K562 (cell line): ENCODE results near the gene COA5. TPM values are rescaled to one million over a fixed set of nuclear protein-coding genes. Genes with fewer than 3 reads are reported as not detected.

Experiments used
- ATAC-seq: fragments of 200-7000 bp; cut with Tn5 transposase; 3 replicates; pipeline ENCODE4 v1.9.1; 2020; ENCODE audit warnings: moderate library complexity
- BruUV-seq: library from RNA; stranded (reverse); fragments of 400-500 nt; replicated peaks from 2 replicates; lab custom pipeline; 2021; lab: Mats Ljungman, UMichigan
- CTCF ChIA-PET: fragments of 300-600 bp; formaldehyde crosslinking; extraction: SDS; loops from one replicate; lab custom pipeline; 2021; ENCODE audit warnings: low intra/inter-chr PET ratio; lab: Yijun Ruan, JAX
- POLR2A ChIA-PET: fragments of 300-600, 350-650 bp; sonication (Branson Sonifier 250); formaldehyde crosslinking; extraction: SDS; loops from one replicate; lab custom pipeline; 2021; ENCODE audit warnings: antibody characterized with exemption, inconsistent platforms; lab: Yijun Ruan, JAX
- DNase-seq, 4 experiments: peaks; one replicate each; pipeline versions ENCODE4 v3.0.0 to v3.0.0-alpha.2; 2011 to 2018; ENCODE audit warnings: low spot score in 3 of 4, mixed read lengths in 3 of 4; ENCODE audit errors: extremely low read depth in 1 of 4
- FAIRE-seq: peaks from 2 replicates; lab custom pipeline; 2011; peaks lifted over from hg19 to GRCh38; lab: Jason Lieb, UNC
- H2AFZ ChIP-seq: 2 replicates; pipeline ENCODE4 v1.6.0; 2011; ENCODE audit warnings: low read depth, low read length, control low read depth, inconsistent platforms
- H3K27ac ChIP-seq: fragments of 200-600 bp; 3 replicates; pipeline ENCODE4 v1.8.0; 2011; ENCODE audit warnings: low read depth, mild to moderate bottlenecking, control low read depth, inconsistent platforms, low read length, moderate library complexity, mixed read lengths; ENCODE audit errors: extremely low read depth
- H3K27me3 ChIP-seq, 2 experiments: fragments of 300-600 bp in 1 of 2; 2 replicates in 1 of 2; 3 replicates in 1 of 2; pipeline versions ENCODE4 v1.6.0 to v1.8.0; 2011; ENCODE audit warnings: inconsistent platforms in 2 of 2, low read length in 2 of 2, mild to moderate bottlenecking in 1 of 2, mixed read lengths in 1 of 2, moderate library complexity in 1 of 2; ENCODE audit not compliant: control insufficient read depth in 2 of 2, insufficient read depth in 2 of 2
- H3K36me3 ChIP-seq: fragments of 300-600 bp; 3 replicates; pipeline ENCODE4 v1.8.0; 2011; ENCODE audit warnings: mild to moderate bottlenecking, low read length, inconsistent platforms; ENCODE audit not compliant: control insufficient read depth, insufficient read depth
- H3K4me1 ChIP-seq, 2 experiments: fragments of 200-600 bp in 1 of 2; replicated peaks in 1 of 2; 2 replicates in 1 of 2; 3 replicates in 1 of 2; pipeline versions ENCODE4 v1.5.1 to v1.8.0; 2011; ENCODE audit warnings: inconsistent platforms in 2 of 2, low read length in 2 of 2, mild to moderate bottlenecking in 1 of 2, mixed read lengths in 1 of 2, moderate library complexity in 1 of 2; ENCODE audit not compliant: control insufficient read depth in 2 of 2, insufficient read depth in 2 of 2
- H3K4me2 ChIP-seq: 2 replicates; pipeline ENCODE4 v1.6.1; 2011; ENCODE audit warnings: low read length, control low read depth, inconsistent platforms, mixed read lengths; ENCODE audit not compliant: insufficient read depth
- H3K4me3 ChIP-seq: fragments of 200-600 bp; sonication (generic), shearing (Covaris generic); 2 replicates; pipeline ENCODE4 v1.5.1; 2016; ENCODE audit warnings: control low read depth, inconsistent platforms
- H3K79me2 ChIP-seq: fragments of 200-600 bp; 3 replicates; pipeline ENCODE4 v1.8.0; 2011; ENCODE audit warnings: low read length, inconsistent platforms; ENCODE audit not compliant: control insufficient read depth, insufficient read depth
- H3K9ac ChIP-seq, 2 experiments: 2 replicates each; pipeline versions ENCODE4 v1.6.0 to v1.6.1; 2011; ENCODE audit warnings: low read depth in 2 of 2, low read length in 2 of 2, control low read depth in 1 of 2, inconsistent platforms in 1 of 2, mild to moderate bottlenecking in 1 of 2, mixed read lengths in 1 of 2; ENCODE audit not compliant: insufficient read depth in 1 of 2
- H3K9me1 ChIP-seq: one replicate; pipeline ENCODE4 v1.6.0; 2011; ENCODE audit warnings: inconsistent platforms, mild to moderate bottlenecking, low read length, moderate library complexity; ENCODE audit not compliant: control insufficient read depth, insufficient read depth
- H3K9me3 ChIP-seq: replicated peaks from 2 replicates; pipeline ENCODE4 v1.5.1; 2011; ENCODE audit warnings: low read depth, low read length, inconsistent platforms; ENCODE audit not compliant: control insufficient read depth, insufficient read depth
- H4K20me1 ChIP-seq: replicated peaks from 2 replicates; pipeline ENCODE4 v1.6.1; 2011; ENCODE audit warnings: low read length, inconsistent platforms, mixed read lengths; ENCODE audit not compliant: control insufficient read depth, insufficient read depth
- BMI1 ChIP-seq: fragments of 150-350 bp; IDR thresholded peaks from 2 replicates; pipeline ENCODE4 v1.6.1; 2014; ENCODE audit warnings: low read length
- SMARCB1 ChIP-seq: IDR thresholded peaks from 2 replicates; pipeline ENCODE4 v1.6.1; 2011; ENCODE audit warnings: improper control_type of control experiment, low read depth; ENCODE audit not compliant: insufficient read length
- SRF ChIP-seq, 2 experiments: fragments of 250-450, 450-650 bp in 1 of 2; sonication (Bioruptor Pico) in 1 of 2; sonication (generic) in 1 of 2; formaldehyde crosslinking; IDR thresholded peaks; 2 replicates each; pipeline versions ENCODE4 v1.5.0 to v1.5.1; 2020 to 2022; ENCODE audit warnings: mild to moderate bottlenecking in 1 of 2, missing genetic modification reagents in 1 of 2
- TBP ChIP-seq: optimal IDR thresholded peaks from 2 replicates; pipeline ENCODE3; 2011; ENCODE audit warnings: low read depth, low read length, improper control_type of control experiment
- WGBS: fragments of 100-300 bp; shearing (Covaris generic); methylation state at CpG from one replicate; pipeline ENCODE4 v1.1.6; 2016; ENCODE audit warnings: low coverage, mixed read lengths; ENCODE audit not compliant: insufficient coverage; ENCODE audit errors: missing lambda C conversion rate; 5-methylcytosine and 5-hydroxymethylcytosine counted together
- in situ Hi-C: fragments of 300-500 bp; cut with MboI; formaldehyde crosslinking; loops from 4 replicates; pipeline ENCODE4 v1.15.0; 2018; ENCODE audit warnings: inconsistent platforms, mixed read lengths
- intact Hi-C: fragments of 100-400 bp; cut with micrococcal nuclease; formaldehyde crosslinking; loops from 2 replicates; pipeline ENCODE4 v1.14.2; 2022
- polyA plus RNA-seq, 8 experiments: library from polyadenylated mRNA; depleted of rRNA in 4 of 8; stranded (reverse) in 5 of 8; unstranded in 3 of 8; fragments of >200 nt; fragmentation: Nextera tagmentation in 2 of 8; fragmentation: Illumina TruSeq in 1 of 8; extraction: Ambion mirVana in 2 of 8; extraction: Trizol in 1 of 8; gene quantifications; 2 replicates each; pipeline versions ENCODE4 v1.2.1 to v1.2.3, GENCODE V29; 2011 to 2014; ENCODE audit warnings: inconsistent platforms in 1 of 8, missing spikeins in 1 of 8
- total RNA-seq, 7 experiments: library from RNA; depleted of rRNA in 6 of 7; stranded (reverse); fragments of >200 nt in 6 of 7; fragmentation: Illumina TruSeq in 2 of 7; extraction: Trizol in 2 of 7; gene quantifications; 2 replicates each; pipeline versions ENCODE4 v1.2.1 to v1.2.3, GENCODE V29; 2011 to 2021; ENCODE audit warnings: low replicate concordance in 1 of 7
- TF ChIP-seq, protein P1 (sequence below): sonication (generic); formaldehyde crosslinking; IDR thresholded peaks from 2 replicates; pipeline ENCODE4 v1.8.1; 2023; ENCODE audit warnings: missing genetic modification reagents, mild to moderate bottlenecking, borderline replicate concordance
- TF ChIP-seq, protein P2 (sequence below), 2 experiments: IDR thresholded peaks; 2 replicates each; pipeline ENCODE4 v1.6.1; 2012; ENCODE audit warnings: improper control_type of control experiment in 2 of 2, low read depth in 2 of 2, low read length in 2 of 2, borderline replicate concordance in 1 of 2

COA5 gene
- total and polyA plus RNA-seq, 9 of the 15 experiments (the other 6 are each of a cell fraction or from before 2014, with no cell fraction given) = 17.9 to 77.6 (median 33.4) TPM

DNA sequence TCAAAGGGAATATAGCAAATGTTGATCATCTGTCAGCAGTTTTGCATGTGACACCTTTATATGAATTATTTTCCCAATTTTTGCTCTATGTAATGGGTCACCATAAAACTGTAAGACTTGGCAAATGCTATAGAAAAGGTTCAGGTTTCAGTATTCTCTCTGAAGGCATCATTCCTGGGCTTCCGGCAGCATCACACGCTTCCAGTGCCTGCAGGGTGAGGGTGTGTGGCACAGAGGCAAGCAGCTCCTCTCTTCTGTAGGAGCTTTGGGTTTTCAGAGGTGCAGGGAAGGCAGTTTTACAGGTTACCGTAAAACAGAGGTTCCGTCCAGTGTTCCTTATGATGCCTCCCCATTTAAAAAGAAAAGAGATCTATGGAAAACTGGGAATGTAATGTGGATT, 18.8 kb downstream of the COA5 start:
- no peak overlapping the region for H2AFZ ChIP-seq
- no peaks in the 10 kb centered on the region for H3K27me3 ChIP-seq
- no peaks in the 10 kb centered on the region for H3K79me2 ChIP-seq
- H3K9me3 ChIP-seq = no peaks in the 10 kb centered on the region
- FAIRE-seq (no peak), DNase-seq (no peak), ATAC-seq (no peak)
- ChIA-PET CTCF (no interaction called here), POLR2A (no interaction called here)
- no peaks in the 10 kb centered on the region; the same call in 1 of the 2 replicates for H4K20me1 ChIP-seq
- H3K36me3 ChIP-seq = no peaks in the 10 kb centered on the region; the same call in 2 of the 3 replicates
- no TSS peak for BruUV-seq
- intact Hi-C loops = no loop called here
- H3K4me1 ChIP-seq = no peaks in the 10 kb centered on the region
- no peak overlapping the region for H3K4me3 ChIP-seq
- TF ChIP-seq SRF (CRISPR knock-in tag; IDR thresholded peaks at IDR 0.05) (no peak), SMARCB1 (no peak), BMI1 (no peak), TBP (no peak)
- TF ChIP-seq, protein P1, sequence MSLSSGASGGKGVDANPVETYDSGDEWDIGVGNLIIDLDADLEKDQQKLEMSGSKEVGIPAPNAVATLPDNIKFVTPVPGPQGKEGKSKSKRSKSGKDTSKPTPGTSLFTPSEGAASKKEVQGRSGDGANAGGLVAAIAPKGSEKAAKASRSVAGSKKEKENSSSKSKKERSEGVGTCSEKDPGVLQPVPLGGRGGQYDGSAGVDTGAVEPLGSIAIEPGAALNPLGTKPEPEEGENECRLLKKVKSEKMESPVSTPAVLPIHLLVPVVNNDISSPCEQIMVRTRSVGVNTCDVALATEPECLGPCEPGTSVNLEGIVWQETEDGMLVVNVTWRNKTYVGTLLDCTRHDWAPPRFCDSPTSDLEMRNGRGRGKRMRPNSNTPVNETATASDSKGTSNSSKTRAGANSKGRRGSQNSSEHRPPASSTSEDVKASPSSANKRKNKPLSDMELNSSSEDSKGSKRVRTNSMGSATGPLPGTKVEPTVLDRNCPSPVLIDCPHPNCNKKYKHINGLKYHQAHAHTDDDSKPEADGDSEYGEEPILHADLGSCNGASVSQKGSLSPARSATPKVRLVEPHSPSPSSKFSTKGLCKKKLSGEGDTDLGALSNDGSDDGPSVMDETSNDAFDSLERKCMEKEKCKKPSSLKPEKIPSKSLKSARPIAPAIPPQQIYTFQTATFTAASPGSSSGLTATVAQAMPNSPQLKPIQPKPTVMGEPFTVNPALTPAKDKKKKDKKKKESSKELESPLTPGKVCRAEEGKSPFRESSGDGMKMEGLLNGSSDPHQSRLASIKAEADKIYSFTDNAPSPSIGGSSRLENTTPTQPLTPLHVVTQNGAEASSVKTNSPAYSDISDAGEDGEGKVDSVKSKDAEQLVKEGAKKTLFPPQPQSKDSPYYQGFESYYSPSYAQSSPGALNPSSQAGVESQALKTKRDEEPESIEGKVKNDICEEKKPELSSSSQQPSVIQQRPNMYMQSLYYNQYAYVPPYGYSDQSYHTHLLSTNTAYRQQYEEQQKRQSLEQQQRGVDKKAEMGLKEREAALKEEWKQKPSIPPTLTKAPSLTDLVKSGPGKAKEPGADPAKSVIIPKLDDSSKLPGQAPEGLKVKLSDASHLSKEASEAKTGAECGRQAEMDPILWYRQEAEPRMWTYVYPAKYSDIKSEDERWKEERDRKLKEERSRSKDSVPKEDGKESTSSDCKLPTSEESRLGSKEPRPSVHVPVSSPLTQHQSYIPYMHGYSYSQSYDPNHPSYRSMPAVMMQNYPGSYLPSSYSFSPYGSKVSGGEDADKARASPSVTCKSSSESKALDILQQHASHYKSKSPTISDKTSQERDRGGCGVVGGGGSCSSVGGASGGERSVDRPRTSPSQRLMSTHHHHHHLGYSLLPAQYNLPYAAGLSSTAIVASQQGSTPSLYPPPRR (CRISPR knock-in tag) = no peak
- TF ChIP-seq, protein P2, sequence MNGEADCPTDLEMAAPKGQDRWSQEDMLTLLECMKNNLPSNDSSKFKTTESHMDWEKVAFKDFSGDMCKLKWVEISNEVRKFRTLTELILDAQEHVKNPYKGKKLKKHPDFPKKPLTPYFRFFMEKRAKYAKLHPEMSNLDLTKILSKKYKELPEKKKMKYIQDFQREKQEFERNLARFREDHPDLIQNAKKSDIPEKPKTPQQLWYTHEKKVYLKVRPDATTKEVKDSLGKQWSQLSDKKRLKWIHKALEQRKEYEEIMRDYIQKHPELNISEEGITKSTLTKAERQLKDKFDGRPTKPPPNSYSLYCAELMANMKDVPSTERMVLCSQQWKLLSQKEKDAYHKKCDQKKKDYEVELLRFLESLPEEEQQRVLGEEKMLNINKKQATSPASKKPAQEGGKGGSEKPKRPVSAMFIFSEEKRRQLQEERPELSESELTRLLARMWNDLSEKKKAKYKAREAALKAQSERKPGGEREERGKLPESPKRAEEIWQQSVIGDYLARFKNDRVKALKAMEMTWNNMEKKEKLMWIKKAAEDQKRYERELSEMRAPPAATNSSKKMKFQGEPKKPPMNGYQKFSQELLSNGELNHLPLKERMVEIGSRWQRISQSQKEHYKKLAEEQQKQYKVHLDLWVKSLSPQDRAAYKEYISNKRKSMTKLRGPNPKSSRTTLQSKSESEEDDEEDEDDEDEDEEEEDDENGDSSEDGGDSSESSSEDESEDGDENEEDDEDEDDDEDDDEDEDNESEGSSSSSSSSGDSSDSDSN (IDR thresholded peaks at IDR 0.05; ENCODE audit: borderline replicate concordance in 1 of 2, low read depth in 2 of 2, low read length in 2 of 2) = no peak
- no peaks in the 10 kb centered on the region for H3K9me1 ChIP-seq
- 87% methylated on average over 4 of the region's 4 CpGs for WGBS
- in situ Hi-C loops = no loop called here
- no peak overlapping the region for H3K4me2 ChIP-seq
- no peak overlapping the region for H3K9ac ChIP-seq
- no peak overlapping the region for H3K27ac ChIP-seq
